Ishikawa (cell line): ENCODE results near the gene SNAP25.

Source experiments
- CREB1 ChIP-seq: IDR thresholded peaks from 2 replicates; pipeline ENCODE4 v1.6.1; 2012; ENCODE audit warnings: low read depth
- EP300 ChIP-seq: IDR thresholded peaks from 2 replicates; pipeline ENCODE4 v1.6.1; 2012; ENCODE audit warnings: borderline replicate concordance
- NFIC ChIP-seq: IDR thresholded peaks from 2 replicates; pipeline ENCODE4 v1.6.1; 2012
- RAD21 ChIP-seq: IDR thresholded peaks from 2 replicates; pipeline ENCODE4 v1.6.1; 2012; ENCODE audit warnings: low read depth
- TEAD4 ChIP-seq: IDR thresholded peaks from 2 replicates; pipeline ENCODE4 v1.6.1; 2012
- YY1 ChIP-seq: IDR thresholded peaks from 2 replicates; pipeline ENCODE4 v1.6.1; 2012; ENCODE audit warnings: low read depth
- TF ChIP-seq, protein P1 (sequence below): IDR thresholded peaks from 2 replicates; pipeline ENCODE4 v1.6.1; 2012; ENCODE audit warnings: low read depth, mild to moderate bottlenecking

DNA sequence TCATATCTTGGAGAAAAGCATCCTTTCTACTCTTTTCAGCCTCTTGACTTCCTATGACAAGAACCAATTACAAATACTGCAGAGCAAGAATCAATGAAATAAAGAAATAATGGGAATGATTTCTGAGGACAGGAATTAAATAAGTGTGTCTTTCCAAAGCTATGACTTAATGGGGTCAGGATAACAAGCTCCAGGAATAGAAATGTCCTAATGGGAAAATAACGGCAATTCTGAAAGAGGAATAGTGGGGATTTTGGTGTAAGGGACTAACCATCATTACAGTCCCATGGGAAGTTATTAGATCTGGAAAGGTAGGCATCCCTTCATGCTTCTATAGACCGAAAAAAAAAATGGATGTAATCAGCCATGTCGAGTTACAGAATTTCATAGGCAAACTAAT is 28.2 kb upstream of the SNAP25 start:
- TF ChIP-seq RAD21, result no peak
- no peak for TF ChIP-seq YY1
- no peak for TF ChIP-seq TEAD4
- no peak for TF ChIP-seq EP300
- TF ChIP-seq CREB1, result no peak
- TF ChIP-seq, protein P1, sequence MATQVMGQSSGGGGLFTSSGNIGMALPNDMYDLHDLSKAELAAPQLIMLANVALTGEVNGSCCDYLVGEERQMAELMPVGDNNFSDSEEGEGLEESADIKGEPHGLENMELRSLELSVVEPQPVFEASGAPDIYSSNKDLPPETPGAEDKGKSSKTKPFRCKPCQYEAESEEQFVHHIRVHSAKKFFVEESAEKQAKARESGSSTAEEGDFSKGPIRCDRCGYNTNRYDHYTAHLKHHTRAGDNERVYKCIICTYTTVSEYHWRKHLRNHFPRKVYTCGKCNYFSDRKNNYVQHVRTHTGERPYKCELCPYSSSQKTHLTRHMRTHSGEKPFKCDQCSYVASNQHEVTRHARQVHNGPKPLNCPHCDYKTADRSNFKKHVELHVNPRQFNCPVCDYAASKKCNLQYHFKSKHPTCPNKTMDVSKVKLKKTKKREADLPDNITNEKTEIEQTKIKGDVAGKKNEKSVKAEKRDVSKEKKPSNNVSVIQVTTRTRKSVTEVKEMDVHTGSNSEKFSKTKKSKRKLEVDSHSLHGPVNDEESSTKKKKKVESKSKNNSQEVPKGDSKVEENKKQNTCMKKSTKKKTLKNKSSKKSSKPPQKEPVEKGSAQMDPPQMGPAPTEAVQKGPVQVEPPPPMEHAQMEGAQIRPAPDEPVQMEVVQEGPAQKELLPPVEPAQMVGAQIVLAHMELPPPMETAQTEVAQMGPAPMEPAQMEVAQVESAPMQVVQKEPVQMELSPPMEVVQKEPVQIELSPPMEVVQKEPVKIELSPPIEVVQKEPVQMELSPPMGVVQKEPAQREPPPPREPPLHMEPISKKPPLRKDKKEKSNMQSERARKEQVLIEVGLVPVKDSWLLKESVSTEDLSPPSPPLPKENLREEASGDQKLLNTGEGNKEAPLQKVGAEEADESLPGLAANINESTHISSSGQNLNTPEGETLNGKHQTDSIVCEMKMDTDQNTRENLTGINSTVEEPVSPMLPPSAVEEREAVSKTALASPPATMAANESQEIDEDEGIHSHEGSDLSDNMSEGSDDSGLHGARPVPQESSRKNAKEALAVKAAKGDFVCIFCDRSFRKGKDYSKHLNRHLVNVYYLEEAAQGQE, result no peak
- TF ChIP-seq NFIC, result no peak
